Epithelial cell of proximal tubule (primary cell): ENCODE results near the gene TULP4. TPM values are rescaled to one million over a fixed set of nuclear protein-coding genes. Genes with fewer than 3 reads are reported as not detected.

Experiments
- DNase-seq: peaks from one replicate; pipeline ENCODE4 v3.0.0-alpha.2; 2011; ENCODE audit warnings: low read depth
- H3K4me3 ChIP-seq: 2 replicates; pipeline ENCODE4 v1.5.1; 2011; ENCODE audit warnings: low read depth, mild to moderate bottlenecking, low read length
- CTCF ChIP-seq: conservative IDR thresholded peaks from 2 replicates; pipeline ENCODE4 v1.5.1; 2012; ENCODE audit warnings: low read depth, mild to moderate bottlenecking, low read length
- total RNA-seq: library from RNA; depleted of rRNA; stranded (reverse); fragments of >200 nt; gene quantifications from 2 replicates; pipeline ENCODE4 v1.2.3, GENCODE V29; 2015

TULP4 gene
- total RNA-seq, 1 donor from 2014 or later: 25.4 TPM

- no peak for DNase-seq
- no peak for TF ChIP-seq CTCF
- H3K4me3 ChIP-seq: no peak overlapping the region
These were observed 127.0 kb downstream of the TULP4 start for GRCh38 chr6:158439255-158439654.

DNA sequence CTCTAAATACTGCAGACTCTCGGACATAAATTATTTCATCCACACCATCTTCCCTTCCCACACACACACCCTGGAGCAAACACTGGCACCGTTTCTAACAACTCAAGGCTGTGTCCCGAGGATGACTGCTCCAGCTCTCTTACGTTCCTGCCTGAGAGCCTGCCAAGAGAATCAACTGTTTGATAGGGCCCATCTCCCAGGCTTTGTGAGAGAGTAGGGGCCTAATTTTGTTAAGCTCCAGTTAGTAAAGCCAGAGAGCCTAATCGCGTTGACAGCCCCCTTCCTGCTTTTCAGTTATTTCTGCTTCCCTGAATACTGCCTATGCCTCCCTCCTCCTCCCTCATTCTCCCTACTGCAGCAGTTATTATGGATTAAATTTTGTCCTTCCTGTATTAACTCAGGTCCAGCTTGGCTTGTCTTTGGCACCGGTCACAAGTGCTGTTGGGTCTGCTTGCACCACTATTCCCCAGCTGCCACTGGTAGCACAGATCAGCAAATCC, 129.5 kb downstream of the TULP4 start:
- no peak for TF ChIP-seq CTCF
- no peak for DNase-seq
- H3K4me3 ChIP-seq: no peak overlapping the region

- DNase-seq: no peak
- H3K4me3 ChIP-seq: no peak overlapping the region
- TF ChIP-seq CTCF: no peak
These were observed 130.0 kb downstream of the TULP4 start for GRCh38 chr6:158442306-158442705.

GRCh38 chr6:158445426-158446085, 133.3 kb downstream of the TULP4 start:
- DNase-seq: no peak
- TF ChIP-seq CTCF: no peak
- no peak overlapping the region for H3K4me3 ChIP-seq

- no peak for TF ChIP-seq CTCF
- no peak overlapping the region for H3K4me3 ChIP-seq
- no peak for DNase-seq
These were observed 136.6 kb downstream of the TULP4 start for GRCh38 chr6:158448856-158449255.

DNA sequence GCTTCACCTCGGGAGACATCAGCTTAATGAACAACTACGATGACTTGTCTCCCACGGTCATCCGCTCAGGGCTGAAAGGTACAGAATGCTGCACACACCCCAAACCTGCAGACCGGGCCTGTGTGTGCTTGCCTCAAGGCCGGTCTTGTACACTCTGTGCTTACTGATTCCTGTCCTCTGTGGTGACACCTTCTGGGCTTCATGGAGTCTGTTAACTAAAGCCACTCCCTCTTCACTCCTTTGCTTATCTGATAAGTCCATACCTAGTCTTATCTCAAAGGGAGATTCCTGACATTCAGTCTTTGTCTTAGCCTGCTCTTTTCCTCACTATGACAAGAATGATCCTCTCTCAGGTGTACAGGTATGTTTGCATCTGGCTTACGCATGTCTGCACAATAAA, 139.9 kb downstream of the TULP4 start:
- DNase-seq: no peak
- H3K4me3 ChIP-seq: no peak overlapping the region
- TF ChIP-seq CTCF: no peak

- no peak for DNase-seq
- no peak for TF ChIP-seq CTCF
These were observed 144.9 kb downstream of the TULP4 start for GRCh38 chr6:158457131-158457530.

More at GRCh38 chr6:158457131-158457530, 144.9 kb downstream of the TULP4 start:
- no peak overlapping the region for H3K4me3 ChIP-seq
